ENCODE data around the gene TNFRSF17. TPM values are rescaled to one million over a fixed set of nuclear protein-coding genes. Genes with fewer than 3 reads are reported as not detected.

The TNFRSF17 gene
- total and polyA plus RNA-seq, 2 of the 13 experiments (the other 11 are each of a cell fraction or from before 2014, with no cell fraction given): not detected

GRCh38 chr16:11972128-11972527 is 7.1 kb downstream of the TNFRSF17 start (continued):
- no peak for TF ChIP-seq HNRNPLL (IDR thresholded peaks at IDR 0.05; ENCODE audit: low read depth, low read length, poor library complexity, severe bottlenecking)
- no peak for TF ChIP-seq ZNF431 (CRISPR knock-in tag; IDR thresholded peaks at IDR 0.05; ENCODE audit: borderline replicate concordance, low read depth)
- no peak for TF ChIP-seq ARNT (IDR thresholded peaks at IDR 0.05)
- TF ChIP-seq SRSF1 (optimal IDR thresholded peaks at IDR 0.05; ENCODE audit: low read depth, low read length): no peak
- no peak for TF ChIP-seq ISX (CRISPR knock-in tag; conservative IDR thresholded peaks at IDR 0.05)
- TF ChIP-seq ZSCAN30 (CRISPR knock-in tag; IDR thresholded peaks at IDR 0.05): no peak
- 0 out of 2 replicates have a peak, but pooled peaks have one; percentile 16 for TF ChIP-seq BCL6 (CRISPR knock-in tag; IDR thresholded peaks at IDR 0.05)
- no peak for TF ChIP-seq ETV6 (CRISPR knock-in tag; conservative IDR thresholded peaks at IDR 0.05)
- TF ChIP-seq CAMTA2 (CRISPR knock-in tag; IDR thresholded peaks at IDR 0.05; ENCODE audit: borderline replicate concordance): no peak
- no peak for TF ChIP-seq ETV5 (CRISPR knock-in tag; IDR thresholded peaks at IDR 0.05; ENCODE audit: borderline replicate concordance)
- no peak for TF ChIP-seq ZNF383 (CRISPR knock-in tag; IDR thresholded peaks at IDR 0.05; ENCODE audit: borderline replicate concordance)
- TF ChIP-seq PBX3 (CRISPR knock-in tag; IDR thresholded peaks at IDR 0.05; ENCODE audit: borderline replicate concordance): no peak
- TF ChIP-seq ZC3H4 (CRISPR knock-in tag; IDR thresholded peaks at IDR 0.05; ENCODE audit: borderline replicate concordance): no peak
- TF ChIP-seq SMC3 (IDR thresholded peaks at IDR 0.05; ENCODE audit: low read length): peak; percentile 94
- no peak for TF ChIP-seq SIN3B (IDR thresholded peaks at IDR 0.05; ENCODE audit: low read length)
- no peak for TF ChIP-seq ZNF737 (CRISPR knock-in tag; IDR thresholded peaks at IDR 0.05; ENCODE audit: borderline replicate concordance)
- TF ChIP-seq KDM4B (CRISPR knock-in tag; IDR thresholded peaks at IDR 0.05): 0 out of 2 replicates have a peak, but pooled peaks have one; percentile 33
- TF ChIP-seq ZKSCAN1 (IDR thresholded peaks at IDR 0.05; ENCODE audit: low read length): no peak
- no peak for TF ChIP-seq CERS6 (CRISPR knock-in tag; IDR thresholded peaks at IDR 0.05)
- 0 out of 2 replicates have a peak, but pooled peaks have one; percentile 10 for TF ChIP-seq MIER2 (CRISPR knock-in tag; IDR thresholded peaks at IDR 0.05)
- TF ChIP-seq NFE2 (CRISPR knock-in tag; IDR thresholded peaks at IDR 0.05): no peak
- TF ChIP-seq E2F2 (CRISPR knock-in tag; IDR thresholded peaks at IDR 0.05; ENCODE audit: borderline replicate concordance): 0 out of 2 replicates have a peak, but pooled peaks have one; percentile 24
- TF ChIP-seq TBX2 (CRISPR knock-in tag; IDR thresholded peaks at IDR 0.05; ENCODE audit: borderline replicate concordance): no peak; the same call in 1 of the 2 replicates
- TF ChIP-seq HNRNPUL1 (IDR thresholded peaks at IDR 0.05; ENCODE audit: low read depth, low read length): no peak
- TF ChIP-seq SRSF9 (IDR thresholded peaks at IDR 0.05; ENCODE audit: borderline replicate concordance, insufficient read depth, low read depth, low read length, poor library complexity, severe bottlenecking): no peak
- no peak for TF ChIP-seq NFYC (CRISPR knock-in tag; IDR thresholded peaks at IDR 0.05)

All from HepG2 (cell line).